HG02852 (cell line): ENCODE data around the gene ATAT1.

Source experiments
- ATAC-seq: cut with Tn5 transposase; IDR thresholded peaks from one replicate; pipeline ENCODE4 v1.9.1; 2021; ENCODE audit warnings: mild to moderate bottlenecking, moderate library complexity; ENCODE audit not compliant: unreplicated experiment

ATAT1 gene

DNA sequence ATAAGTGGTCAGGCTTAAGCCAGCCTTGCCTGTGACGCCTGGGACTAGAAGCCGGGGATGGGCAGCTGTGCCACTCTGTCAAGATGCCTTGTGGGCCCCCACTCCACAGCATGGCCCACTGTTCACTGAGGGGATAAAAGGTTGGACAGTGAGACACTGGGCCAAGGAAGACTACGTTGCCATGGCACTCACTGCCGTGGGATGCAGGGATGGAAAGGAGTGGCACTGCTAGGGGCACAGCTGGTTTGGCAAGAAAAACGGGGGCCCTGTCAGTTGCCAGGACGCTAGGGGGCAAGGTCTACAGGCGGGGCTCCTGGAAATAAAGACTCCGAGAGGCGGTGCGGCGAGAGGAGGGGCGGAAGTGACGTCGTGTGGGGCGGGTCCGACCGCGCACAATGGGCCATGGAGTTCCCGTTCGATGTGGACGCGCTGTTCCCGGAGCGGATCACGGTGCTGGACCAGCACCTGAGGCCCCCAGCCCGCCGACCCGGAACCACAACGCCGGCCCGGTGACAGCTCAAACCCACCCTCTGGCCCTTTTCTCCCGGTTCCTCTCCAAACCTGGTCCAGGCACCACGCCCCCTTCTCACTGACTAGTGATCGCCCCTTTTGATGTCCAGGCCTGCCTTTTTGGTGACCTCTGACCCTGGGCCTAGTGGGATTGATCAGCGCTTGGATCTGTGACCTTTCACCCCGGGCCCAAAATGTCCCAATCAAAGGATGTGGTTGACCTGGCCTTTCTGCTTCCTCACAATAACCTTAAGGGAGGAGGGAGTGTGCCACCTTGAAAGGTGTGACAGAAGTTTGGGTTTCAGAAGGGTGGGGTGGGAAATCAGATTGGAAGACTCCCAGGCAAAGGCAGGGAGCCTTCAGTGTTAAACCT is at the start of gene ATAT1:
Gene ATAT1 (plus strand): TSS at position 391 of the 883 bp plus-strand sequence.
- ATAC-seq, result peak; percentile 90

DNA sequence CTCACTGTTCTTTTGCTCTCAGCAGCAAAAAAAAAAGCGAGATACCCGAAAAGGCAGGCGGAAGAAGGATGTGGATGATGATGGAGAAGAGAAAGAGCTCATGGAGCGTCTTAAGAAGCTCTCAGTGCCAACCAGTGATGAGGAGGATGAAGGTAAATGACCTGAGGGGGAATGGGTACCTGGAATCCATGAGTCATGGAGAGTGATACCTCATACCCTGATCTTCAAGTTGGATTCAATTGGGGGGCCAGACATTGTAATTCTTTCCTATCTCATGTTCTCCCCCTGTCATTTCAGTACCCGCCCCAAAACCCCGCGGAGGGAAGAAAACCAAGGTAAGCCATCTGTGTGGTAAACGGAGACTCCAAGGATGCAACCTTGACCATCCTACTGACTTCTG is 48.6 kb upstream of the ATAT1 start:
- ATAC-seq, result no peak

DNA sequence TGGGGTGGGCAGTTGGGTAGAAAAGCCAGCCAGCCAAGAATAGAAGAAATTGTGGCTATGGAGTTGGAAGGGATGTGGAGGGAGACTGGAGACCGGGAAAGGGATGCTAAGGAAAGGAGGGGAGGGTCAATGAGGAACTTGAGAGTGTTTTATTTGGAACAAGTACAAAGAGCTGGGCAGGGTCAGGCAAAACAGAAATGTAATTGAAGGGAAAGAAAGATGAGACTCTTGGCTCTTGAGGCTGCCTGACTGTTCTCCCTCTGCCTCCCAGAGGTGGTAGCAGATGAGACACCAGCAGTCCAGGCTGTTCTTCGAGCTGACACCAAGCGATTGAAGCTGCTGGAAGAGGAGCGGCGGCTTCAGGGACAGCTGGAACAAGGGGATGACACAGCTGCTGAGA is 42.8 kb upstream of the ATAT1 start:
- no peak for ATAC-seq

DNA sequence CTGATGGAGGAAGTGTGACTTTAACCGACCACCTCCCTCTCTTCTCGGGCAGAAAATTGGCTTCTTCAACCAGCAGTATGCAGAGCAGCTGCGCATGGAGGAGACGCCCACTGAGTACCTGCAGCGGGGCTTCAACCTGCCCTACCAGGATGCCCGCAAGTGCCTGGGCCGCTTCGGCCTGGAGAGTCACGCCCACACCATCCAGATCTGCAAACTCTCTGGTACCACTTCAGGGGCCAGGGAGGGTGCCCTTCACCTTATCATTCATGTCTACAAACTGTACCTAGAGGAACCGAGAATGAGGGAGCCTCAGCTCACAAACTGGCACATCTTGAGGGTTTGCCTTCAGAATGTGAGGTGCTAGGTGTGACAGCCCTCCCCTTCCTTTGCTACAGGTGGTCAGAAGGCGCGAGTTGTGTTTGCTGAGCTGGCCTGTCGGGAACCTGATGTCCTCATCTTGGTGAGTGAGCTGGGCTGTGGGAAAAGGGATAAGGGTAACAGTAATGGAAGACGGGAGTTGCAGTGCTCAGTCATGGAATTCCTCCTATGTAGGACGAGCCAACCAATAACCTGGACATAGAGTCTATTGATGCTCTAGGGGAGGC is 36.8 kb upstream of the ATAT1 start:
- no peak for ATAC-seq

DNA sequence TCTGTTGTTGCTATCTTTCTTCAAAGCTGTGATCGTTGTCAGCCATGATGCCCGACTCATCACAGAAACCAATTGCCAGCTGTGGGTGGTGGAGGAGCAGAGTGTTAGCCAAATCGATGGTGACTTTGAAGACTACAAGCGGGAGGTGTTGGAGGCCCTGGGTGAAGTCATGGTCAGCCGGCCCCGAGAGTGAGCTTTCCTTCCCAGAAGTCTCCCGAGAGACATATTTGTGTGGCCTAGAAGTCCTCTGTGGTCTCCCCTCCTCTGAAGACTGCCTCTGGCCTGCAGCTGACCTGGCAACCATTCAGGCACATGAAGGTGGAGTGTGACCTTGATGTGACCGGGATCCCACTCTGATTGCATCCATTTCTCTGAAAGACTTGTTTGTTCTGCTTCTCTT is 36.2 kb upstream of the ATAT1 start:
- no peak for ATAC-seq

DNA sequence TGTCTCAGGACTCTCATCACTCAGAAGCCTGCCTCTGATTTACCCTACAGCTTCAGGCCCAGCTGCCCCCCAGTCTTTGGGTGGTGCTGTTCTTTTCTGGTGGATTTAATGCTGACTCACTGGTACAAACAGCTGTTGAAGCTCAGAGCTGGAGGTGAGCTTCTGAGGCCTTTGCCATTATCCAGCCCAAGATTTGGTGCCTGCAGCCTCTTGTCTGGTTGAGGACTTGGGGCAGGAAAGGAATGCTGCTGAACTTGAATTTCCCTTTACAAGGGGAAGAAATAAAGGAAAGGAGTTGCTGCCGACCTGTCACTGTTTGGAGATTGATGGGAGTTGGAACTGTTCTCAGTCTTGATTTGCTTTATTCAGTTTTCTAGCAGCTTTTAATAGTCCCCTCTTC is 35.7 kb upstream of the ATAT1 start:
- no peak for ATAC-seq

DNA sequence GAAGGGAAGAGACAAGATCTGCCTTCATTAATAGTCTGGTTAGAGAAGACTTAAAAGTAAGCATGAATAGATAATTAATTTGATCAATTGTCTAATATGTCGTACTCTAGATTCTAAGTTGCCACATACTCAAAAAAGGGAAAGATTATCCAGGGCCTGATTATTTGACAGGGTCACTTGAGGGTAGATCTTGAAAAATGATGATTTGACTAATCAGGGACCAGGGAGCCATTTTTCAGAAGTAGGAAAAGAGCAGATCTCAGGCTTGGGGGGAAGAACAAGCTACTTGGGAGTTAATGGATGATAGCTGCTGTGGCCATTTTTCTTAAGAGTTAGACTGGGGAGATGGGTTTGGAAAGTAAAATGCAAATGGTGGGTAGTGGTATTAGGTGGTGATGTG is 34.4 kb upstream of the ATAT1 start:
- ATAC-seq, result no peak

DNA sequence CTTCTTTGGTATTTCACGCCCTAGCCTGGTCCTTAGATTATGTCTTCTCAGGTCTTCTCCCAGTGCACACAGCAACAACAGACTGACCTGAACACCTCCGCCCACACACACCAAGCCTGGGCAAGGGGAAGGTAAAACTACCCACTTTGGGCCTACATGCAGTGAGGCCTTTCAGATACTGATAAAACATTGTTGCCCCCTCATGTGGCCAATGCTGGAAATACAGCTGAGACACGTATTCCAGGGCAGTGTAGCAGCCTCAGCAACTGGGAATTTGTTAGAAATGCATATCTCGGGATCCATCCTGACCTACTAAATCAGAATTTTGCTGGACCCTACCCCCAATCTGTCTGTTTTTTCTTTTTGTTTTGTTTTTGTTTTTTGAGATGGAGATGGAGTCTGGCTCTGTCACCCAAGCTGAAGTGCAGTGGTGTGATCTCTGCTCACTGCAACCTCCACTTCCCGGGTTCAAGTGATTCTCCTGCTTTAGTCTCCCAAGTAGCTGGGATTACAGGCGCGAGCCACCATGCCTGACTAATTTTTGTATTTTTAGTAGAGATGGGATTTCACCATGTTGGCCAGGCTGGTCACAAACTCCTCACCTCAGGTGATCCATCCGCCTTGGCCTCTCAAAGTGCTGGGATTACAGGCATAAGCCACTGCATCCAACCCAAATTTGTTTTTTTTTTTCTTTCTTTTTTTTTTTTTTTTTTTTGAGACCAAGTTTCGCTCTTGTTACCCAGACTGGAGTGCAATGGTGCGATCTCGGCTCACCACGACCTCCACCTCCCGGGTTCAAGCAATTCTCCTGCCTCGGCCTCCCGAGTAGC is 29.1 kb upstream of the ATAT1 start:
- ATAC-seq, result peak; percentile 57

DNA sequence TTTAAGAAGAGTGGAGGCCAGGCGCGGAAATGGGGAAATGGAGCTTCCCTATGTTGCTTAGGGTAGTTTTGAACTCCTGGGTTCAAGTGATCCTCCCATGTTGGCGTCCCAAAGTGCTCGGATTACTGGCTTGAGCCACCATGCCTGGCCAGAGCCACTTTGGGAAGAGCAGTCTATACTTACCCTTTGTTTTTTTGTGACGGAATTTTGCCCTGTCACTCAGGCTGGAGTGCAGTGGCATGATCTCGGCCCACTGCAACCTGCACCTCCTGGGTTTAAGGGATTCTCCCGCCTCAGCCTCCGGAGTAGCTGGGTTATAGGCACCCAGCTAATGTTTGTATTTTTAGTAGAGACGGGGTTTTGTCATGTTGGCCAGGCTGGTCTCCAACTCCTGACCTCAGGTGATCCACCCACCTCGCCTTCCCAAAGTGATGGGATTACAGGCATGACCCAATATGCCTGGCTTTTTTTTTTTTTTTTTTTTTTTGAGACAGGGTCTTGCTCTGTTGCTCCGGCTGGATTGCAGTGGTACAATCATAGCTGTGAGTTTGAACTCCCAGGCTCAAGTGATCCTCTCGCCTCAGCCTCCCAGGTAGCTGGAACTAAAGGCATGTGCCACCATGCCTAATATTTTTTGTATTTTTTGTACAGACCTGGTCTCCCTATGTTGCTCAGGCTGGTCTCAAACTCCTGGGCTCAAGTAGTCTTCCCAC is 27.6 kb upstream of the ATAT1 start:
- ATAC-seq, result no peak

DNA sequence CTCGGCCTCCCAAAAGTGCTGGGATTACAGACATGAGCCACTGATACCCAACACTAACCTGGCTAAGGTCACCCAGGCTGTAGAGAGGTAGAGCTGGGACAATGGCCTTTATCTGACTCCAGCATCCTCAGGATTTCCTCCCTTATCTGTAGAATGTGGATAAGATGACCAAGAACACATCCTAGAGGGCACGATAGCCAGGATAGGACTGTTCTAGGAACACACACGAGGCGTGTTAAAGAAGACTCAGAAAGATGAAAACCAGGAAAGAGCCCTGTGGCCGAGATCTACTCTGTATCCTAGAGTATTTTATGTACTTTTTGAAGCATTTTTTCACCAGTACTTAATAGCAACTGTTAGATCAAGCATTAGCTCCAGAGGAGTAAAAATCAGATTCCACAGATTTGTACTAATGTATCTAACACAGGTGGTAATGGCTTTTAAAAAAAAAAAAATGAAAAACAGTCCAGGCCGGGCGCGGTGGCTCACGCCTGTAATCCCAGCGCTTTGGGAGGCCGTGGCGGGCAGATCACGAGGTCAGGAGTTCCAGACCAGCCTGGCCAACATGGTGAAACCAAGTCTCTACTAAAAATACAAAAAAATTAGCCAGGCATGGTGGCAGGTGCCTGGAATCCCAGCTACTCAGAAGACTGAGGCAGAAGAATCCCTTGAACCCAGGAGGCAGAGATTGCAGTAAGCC is 26.9 kb upstream of the ATAT1 start:
- no peak for ATAC-seq

DNA sequence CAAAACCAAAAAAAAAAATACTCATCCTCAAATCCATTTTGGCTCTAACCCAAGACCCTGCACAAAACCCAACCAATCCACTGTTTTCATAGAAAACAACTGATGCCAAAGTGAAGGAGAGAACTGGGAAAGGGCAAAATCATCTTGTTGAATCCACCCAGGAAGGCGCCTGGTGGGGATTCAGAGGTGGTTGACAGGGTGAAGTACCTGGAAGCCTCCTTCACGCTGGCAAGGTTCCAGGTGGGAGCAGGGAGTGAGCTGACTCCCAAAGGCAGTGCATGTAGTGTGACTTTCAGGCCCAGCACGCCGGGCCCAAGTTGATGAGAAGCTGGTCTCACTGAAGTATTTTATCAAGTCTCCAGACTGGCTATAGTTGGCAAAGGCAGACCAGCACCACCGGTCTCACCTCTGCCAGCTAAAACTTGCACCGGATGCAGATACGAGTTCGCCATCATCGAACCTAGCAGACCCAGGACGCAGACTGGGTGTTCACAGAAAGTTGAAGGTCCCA is 26.2 kb upstream of the ATAT1 start:
- ATAC-seq, result no peak

DNA sequence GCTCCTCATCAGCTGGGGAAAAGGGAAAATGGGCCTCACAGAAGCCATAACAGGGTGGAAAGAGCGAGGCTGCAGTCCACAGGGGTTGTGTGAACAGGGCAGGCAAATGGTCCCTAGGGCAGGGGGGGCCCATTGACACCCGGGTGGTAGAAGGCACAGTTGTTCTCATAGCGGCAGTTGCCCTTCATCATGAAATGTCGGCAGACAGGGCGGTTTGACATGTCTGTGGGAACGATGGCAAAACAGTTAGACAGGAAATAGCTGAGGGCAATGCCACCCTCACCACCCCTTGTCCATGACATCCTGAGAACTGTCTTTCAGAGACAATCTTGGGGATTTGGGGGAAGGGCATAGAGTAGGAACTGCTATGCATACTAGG is 25.2 kb upstream of the ATAT1 start:
- ATAC-seq, result no peak

DNA sequence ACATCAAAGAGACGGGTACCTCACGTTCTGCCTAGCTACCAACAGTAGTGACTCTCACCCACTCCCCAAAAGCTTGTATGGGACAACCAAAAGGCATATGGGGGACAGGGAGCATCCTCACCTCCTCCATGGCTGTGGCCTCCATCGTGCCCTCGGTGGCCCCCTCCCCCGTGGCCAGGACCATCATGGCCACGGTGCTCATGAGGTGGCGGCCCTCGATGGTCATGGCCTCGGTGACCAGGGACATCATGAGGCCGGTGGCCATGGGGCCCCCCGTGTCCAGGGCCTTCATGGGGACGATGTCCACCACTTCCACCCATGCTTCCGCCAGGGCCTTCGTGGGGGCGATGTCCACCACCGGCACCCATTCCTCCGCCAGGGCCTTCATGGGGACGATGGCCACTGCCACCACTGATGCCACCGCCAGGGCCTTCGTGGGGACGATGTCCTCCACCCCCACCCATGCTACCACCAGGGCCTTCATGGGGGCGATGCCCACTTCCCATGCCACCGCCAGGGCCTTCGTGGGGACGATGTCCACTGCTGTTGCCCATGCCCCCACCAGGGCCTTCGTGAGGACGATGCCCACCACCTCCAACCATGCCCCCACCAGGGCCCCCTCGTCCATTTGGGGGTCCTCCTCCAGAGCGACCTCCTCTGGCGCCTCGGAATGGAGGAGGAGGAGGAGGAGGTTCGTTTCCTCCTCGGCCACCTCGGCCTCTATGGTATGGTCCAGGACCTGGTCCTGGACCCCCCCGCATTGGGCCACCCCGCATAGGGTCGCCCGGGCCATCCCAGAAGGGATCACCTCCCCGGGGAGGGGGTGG is 24.6 kb upstream of the ATAT1 start:
- ATAC-seq, result no peak

DNA sequence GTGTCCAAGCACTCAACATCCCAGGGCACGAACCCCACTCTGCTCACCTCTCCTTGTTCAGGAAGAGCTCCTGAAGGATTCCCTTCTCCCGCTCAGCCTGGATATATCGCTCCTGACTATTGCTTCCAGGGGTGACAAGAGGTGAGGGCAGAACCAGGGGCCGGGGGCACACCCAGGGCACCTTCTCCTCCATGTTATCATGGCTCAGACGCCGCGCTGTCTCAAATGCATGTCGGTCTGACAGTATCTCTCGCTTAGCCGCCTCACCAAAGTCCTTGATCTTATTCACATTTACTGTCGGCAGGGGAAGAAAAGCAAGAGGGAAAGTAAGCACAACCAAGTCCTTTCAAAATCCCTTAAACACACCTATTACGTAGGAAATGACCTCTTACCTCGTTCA is 22.7 kb upstream of the ATAT1 start:
- ATAC-seq, result no peak

DNA sequence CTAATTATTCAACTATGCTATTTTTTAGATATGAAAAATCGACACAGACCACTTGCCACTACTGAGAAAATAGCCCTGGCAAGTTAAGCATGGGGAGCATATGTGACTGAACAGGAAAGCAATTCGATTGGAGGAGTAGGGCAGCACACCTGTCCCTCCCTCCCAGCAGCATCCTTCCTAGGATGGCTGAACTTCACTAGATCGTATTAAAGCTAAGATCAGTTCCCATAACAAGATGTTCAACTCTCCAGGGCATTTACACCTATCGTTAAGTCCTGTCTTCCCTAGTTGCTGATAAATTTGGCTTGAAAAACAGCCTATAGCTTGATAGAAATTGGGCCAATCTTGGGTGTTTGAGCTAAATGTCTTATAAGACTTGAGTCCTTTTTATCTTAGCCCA is 16.6 kb upstream of the ATAT1 start:
- ATAC-seq, result no peak

DNA sequence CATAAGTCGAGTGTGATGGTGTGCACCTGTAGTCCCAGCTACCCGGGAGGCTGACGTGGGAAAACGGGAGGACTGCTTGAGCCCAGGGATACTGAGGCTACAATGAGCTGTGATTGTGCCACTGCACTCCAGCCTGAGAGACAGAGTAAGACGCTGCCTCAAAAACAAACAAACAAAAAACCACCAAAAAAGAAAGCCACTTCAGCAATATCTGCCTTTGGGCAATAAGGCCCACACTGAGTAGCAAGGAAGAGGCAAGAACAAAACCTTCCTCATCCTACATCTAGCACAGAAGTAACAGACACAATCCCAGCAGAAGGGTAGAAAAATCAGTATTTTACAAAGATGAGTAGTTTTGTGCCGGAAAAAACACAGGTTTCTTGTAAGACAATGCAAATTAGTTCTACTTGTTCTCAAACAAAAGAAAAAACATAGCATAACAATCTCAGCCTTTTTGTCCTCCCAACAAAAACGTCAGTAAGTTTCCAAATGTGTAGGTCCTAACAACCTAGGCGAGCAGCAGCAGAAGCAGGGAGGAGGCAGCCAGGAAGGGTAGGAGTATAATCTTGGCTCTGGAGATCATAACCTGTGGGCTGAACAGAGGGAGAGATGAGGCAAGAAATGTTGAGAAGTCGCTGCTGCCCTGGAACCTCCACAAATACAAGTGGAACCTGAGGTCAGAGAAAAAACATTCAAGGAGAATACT is 15.4 kb upstream of the ATAT1 start:
- no peak for ATAC-seq

DNA sequence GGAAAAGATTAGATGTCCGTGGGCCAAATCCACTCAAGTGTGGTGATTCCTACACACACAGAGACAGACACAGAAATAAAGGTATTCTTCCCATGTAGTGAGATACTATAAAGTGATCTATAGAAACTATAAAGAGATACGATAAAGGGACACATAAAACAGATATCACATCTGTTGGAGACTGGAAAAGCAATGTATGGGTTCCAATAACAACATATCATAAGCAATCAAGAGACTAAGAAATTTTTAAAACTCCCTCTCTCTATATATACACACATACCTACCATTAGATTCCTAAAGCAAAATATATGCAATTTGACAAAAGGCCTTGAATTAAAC is 14.8 kb upstream of the ATAT1 start:
- no peak for ATAC-seq

DNA sequence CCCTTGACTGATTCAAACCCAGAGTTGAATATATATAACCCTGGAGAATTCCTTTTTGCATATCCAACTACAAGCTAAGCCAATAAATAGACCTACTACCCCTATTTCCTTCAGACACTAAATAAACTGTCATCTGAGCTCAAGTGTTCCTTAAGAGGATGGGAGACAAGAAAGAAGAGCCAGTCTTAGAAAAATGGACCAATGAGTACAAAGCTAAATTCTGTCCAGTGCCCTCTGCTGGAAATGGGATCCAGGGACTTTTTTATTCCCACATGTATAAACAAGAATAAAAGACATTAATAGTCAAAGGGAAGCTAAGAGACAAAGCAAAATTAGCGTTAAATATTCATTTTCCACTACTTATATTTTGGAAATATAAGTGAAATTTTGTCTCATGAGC is 14.5 kb upstream of the ATAT1 start:
- no peak for ATAC-seq

DNA sequence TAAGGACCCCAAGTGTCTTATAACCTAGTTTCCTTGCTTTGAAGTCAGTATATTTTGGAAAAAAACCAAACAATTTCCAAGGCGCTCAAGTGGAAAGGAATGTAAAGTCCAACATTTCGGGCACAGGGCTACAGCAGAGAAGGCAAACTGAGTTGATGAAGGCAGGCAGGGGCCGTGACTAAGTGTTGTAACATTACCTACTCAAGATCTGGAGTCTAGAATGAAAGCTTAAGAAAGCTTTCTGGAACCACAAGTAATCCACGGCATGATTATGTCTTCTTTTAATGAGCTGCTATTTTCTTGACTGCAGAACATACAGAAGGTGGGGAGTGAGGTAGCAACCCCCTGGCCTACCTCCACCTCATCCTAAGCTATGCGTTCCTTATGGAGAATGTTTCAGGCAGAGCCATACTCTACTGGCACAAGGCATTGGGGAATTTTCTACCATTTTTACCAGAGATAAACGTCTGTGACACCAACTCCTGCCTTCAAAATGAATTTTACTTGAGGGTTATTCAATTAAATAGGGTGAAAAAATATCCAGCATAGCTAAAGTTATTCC is 13.9 kb upstream of the ATAT1 start:
- ATAC-seq, result no peak
